Stimulated activated naive B cell treated with anti-CD40 and anti-IgM and Interleukin-4, amounts not matched to agents 10 μg/mL and 1 μg/mL and 100 μg/mL, for 72 hours (primary cell): ENCODE data around the gene IL11.

Experiments
- ATAC-seq, 2 donors: fragments of 150-1000 bp; cut with Tn5 transposase; replicated peaks; 2 replicates each; pipeline ENCODE4 v1.10.0; 2021; ENCODE audit warnings: moderate library complexity in 1 of 2
- DNase-seq: peaks from one replicate; pipeline ENCODE4 v3.0.0; 2021
- H3K27ac Mint-ChIP-seq: one replicate; pipeline ENCODE4 v1.8.0; 2022; ENCODE audit warnings: mild to moderate bottlenecking, mixed read lengths
- H3K27me3 Mint-ChIP-seq, 2 donors: one replicate each; pipeline ENCODE4 v1.8.0; 2022; ENCODE audit warnings: mixed read lengths in 2 of 2
- H3K36me3 Mint-ChIP-seq, 2 donors: one replicate each; pipeline ENCODE4 v1.8.0; 2022; ENCODE audit warnings: mixed read lengths in 2 of 2, mild to moderate bottlenecking in 1 of 2
- H3K4me1 Mint-ChIP-seq, 2 donors: one replicate each; pipeline ENCODE4 v1.8.0; 2022; ENCODE audit warnings: mixed read lengths in 2 of 2, mild to moderate bottlenecking in 1 of 2
- H3K4me3 Mint-ChIP-seq, 2 donors: one replicate each; pipeline ENCODE4 v1.8.0; 2022; ENCODE audit warnings: mild to moderate bottlenecking in 2 of 2, mixed read lengths in 2 of 2, moderate library complexity in 1 of 2
- H3K9me3 Mint-ChIP-seq, 2 donors: one replicate each; pipeline ENCODE4 v1.8.0; 2022; ENCODE audit warnings: mixed read lengths in 2 of 2, mild to moderate bottlenecking in 1 of 2

Gene IL11

GRCh38 chr19:55369653-55370304 lies 484 bp downstream of the IL11 start:
- Mint-ChIP-seq H3K27ac (peak overlapping the region; percentile 81), H3K27me3 (peaks cover 59 to 73% of the 10 kb centered on the region in 2 donors)
- peak; percentile 66 to 75 for ATAC-seq

GRCh38 chr19:55368701-55369563 lies 1.3 kb downstream of the IL11 start:
- H3K4me3 Mint-ChIP-seq: peak overlapping the region; percentile 44 to 74
- peak; percentile 48 to 57 for ATAC-seq
- H3K9me3 Mint-ChIP-seq: no peaks in the 10 kb centered on the region
- H3K27ac Mint-ChIP-seq: no peak overlapping the region
- peaks cover 12 to 17% of the 10 kb centered on the region in 2 donors for H3K4me1 Mint-ChIP-seq
- H3K36me3 Mint-ChIP-seq: peaks cover 0 to 5% of the 10 kb centered on the region in 2 donors
- DNase-seq: no peak
- peaks cover 58 to 73% of the 10 kb centered on the region in 2 donors for H3K27me3 Mint-ChIP-seq

More at GRCh38 chr19:55369653-55370304, 484 bp downstream of the IL11 start:
- Mint-ChIP-seq H3K36me3 (peaks cover 0 to 5% of the 10 kb centered on the region in 2 donors), H3K4me1 (peaks cover 12 to 17% of the 10 kb centered on the region in 2 donors), H3K9me3 (no peaks in the 10 kb centered on the region), H3K4me3 (peak overlapping the region; percentile 74 to 79)
- DNase-seq: no peak

GRCh38 chr19:55368106-55368505 lies 2.2 kb downstream of the IL11 start:
- DNase-seq (no peak), ATAC-seq (no peak)
- H3K36me3 Mint-ChIP-seq: peaks cover 0 to 5% of the 10 kb centered on the region in 2 donors
- no peaks in the 10 kb centered on the region for H3K9me3 Mint-ChIP-seq
- H3K27ac Mint-ChIP-seq: no peak overlapping the region
- peaks cover 50 to 70% of the 10 kb centered on the region in 2 donors for H3K27me3 Mint-ChIP-seq
- H3K4me1 Mint-ChIP-seq: peaks cover 12 to 13% of the 10 kb centered on the region in 2 donors
- H3K4me3 Mint-ChIP-seq: no peak overlapping the region

GRCh38 chr19:55366790-55367189 lies 3.5 kb downstream of the IL11 start:
- Mint-ChIP-seq H3K9me3 (no peaks in the 10 kb centered on the region), H3K4me3 (no peak overlapping the region), H3K27me3 (peaks cover 42 to 57% of the 10 kb centered on the region in 2 donors), H3K27ac (no peak overlapping the region), H3K4me1 (peaks cover 10 to 12% of the 10 kb centered on the region in 2 donors), H3K36me3 (peaks cover 0 to 5% of the 10 kb centered on the region in 2 donors)
- DNase-seq (no peak), ATAC-seq (no peak)

- Mint-ChIP-seq H3K27me3 (peaks cover 36 to 49% of the 10 kb centered on the region in 2 donors), H3K4me1 (peaks cover 10 to 12% of the 10 kb centered on the region in 2 donors), H3K9me3 (no peaks in the 10 kb centered on the region), H3K27ac (no peak overlapping the region), H3K36me3 (peaks cover 0 to 4% of the 10 kb centered on the region in 2 donors), H3K4me3 (no peak overlapping the region)
- ATAC-seq (no peak), DNase-seq (no peak)
These were observed 4.3 kb downstream of the IL11 start for GRCh38 chr19:55365964-55366363.

- Mint-ChIP-seq H3K27me3 (peaks cover 33 to 42% of the 10 kb centered on the region in 2 donors), H3K4me1 (peaks cover 7 to 12% of the 10 kb centered on the region in 2 donors), H3K9me3 (no peaks in the 10 kb centered on the region), H3K36me3 (no peaks in the 10 kb centered on the region), H3K4me3 (no peak overlapping the region), H3K27ac (no peak overlapping the region)
- DNase-seq (no peak), ATAC-seq (no peak)
These were observed 5.0 kb downstream of the IL11 start for GRCh38 chr19:55365245-55365644.

- no peaks in the 10 kb centered on the region for H3K4me1 Mint-ChIP-seq
- no peaks in the 10 kb centered on the region for H3K36me3 Mint-ChIP-seq
- no peak within 1 kb of the TSS for H3K4me3 Mint-ChIP-seq
- H3K27me3 Mint-ChIP-seq: peaks cover 25 to 38% of the 10 kb centered on the region in 2 donors
- DNase-seq (no peak), ATAC-seq (no peak)
- no peaks in the 10 kb centered on the region for H3K9me3 Mint-ChIP-seq
- H3K27ac Mint-ChIP-seq: peak within 1 kb of the TSS; percentile 25
These were observed 7.1 kb downstream of the IL11 start, which contains the start of gene GARIN5B for GRCh38 chr19:55362990-55363716. Gene GARIN5B (minus strand): TSS chr19:55363260. CDS start chr19:55363066, 194 bp downstream.

- no peaks in the 10 kb centered on the region for H3K4me1 Mint-ChIP-seq
- H3K27ac Mint-ChIP-seq: no peak overlapping the region
- peaks cover 27 to 38% of the 10 kb centered on the region in 2 donors for H3K27me3 Mint-ChIP-seq
- H3K36me3 Mint-ChIP-seq: peaks cover under 1 to 1% of the 10 kb centered on the region in 2 donors
- DNase-seq (no peak), ATAC-seq (no peak)
- H3K9me3 Mint-ChIP-seq: no peaks in the 10 kb centered on the region
- no peak overlapping the region for H3K4me3 Mint-ChIP-seq
These were observed 7.9 kb downstream of the IL11 start for GRCh38 chr19:55362174-55362989.

GRCh38 chr19:55360902-55361301 lies 9.4 kb downstream of the IL11 start:
- ATAC-seq (no peak), DNase-seq (no peak)
- Mint-ChIP-seq H3K4me3 (no peak overlapping the region), H3K27ac (no peak overlapping the region), H3K9me3 (no peaks in the 10 kb centered on the region), H3K4me1 (no peaks in the 10 kb centered on the region), H3K36me3 (peaks cover 1 to 4% of the 10 kb centered on the region in 2 donors), H3K27me3 (peaks cover 29 to 41% of the 10 kb centered on the region in 2 donors)

GRCh38 chr19:55358943-55359908 lies 11.0 kb downstream of the IL11 start:
- DNase-seq (no peak), ATAC-seq (no peak)
- Mint-ChIP-seq H3K4me1 (peaks cover 0 to under 1% of the 10 kb centered on the region in 2 donors), H3K36me3 (peaks cover 1 to 4% of the 10 kb centered on the region in 2 donors), H3K27ac (no peak overlapping the region), H3K9me3 (no peaks in the 10 kb centered on the region), H3K27me3 (peaks cover 35 to 54% of the 10 kb centered on the region in 2 donors), H3K4me3 (no peak overlapping the region)

GRCh38 chr19:55358493-55358892 lies 11.8 kb downstream of the IL11 start:
- peaks cover 4 to 8% of the 10 kb centered on the region in 2 donors for H3K4me1 Mint-ChIP-seq
- peaks cover 43 to 54% of the 10 kb centered on the region in 2 donors for H3K27me3 Mint-ChIP-seq
- DNase-seq: no peak
- no peaks in the 10 kb centered on the region for H3K9me3 Mint-ChIP-seq
- ATAC-seq: no peak
- H3K27ac Mint-ChIP-seq: no peak overlapping the region
- peaks cover 1 to 4% of the 10 kb centered on the region in 2 donors for H3K36me3 Mint-ChIP-seq
- no peak overlapping the region for H3K4me3 Mint-ChIP-seq

GRCh38 chr19:55355213-55355821 lies 14.9 kb downstream of the IL11 start:
- H3K4me3 Mint-ChIP-seq: no peak overlapping the region
- H3K4me1 Mint-ChIP-seq: peaks cover 14 to 27% of the 10 kb centered on the region in 2 donors
- H3K27ac Mint-ChIP-seq: no peak overlapping the region
- H3K9me3 Mint-ChIP-seq: no peaks in the 10 kb centered on the region
- no peak for DNase-seq
- no peak for ATAC-seq
- peaks cover 1 to 4% of the 10 kb centered on the region in 2 donors for H3K36me3 Mint-ChIP-seq
- peaks cover 65 to 86% of the 10 kb centered on the region in 2 donors for H3K27me3 Mint-ChIP-seq
